Panc1 (cell line): Measurements from ENCODE around the gene KDR. TPM values are rescaled to one million over a fixed set of nuclear protein-coding genes. Genes with fewer than 3 reads are reported as not detected.

Experiments used
- ATAC-seq: fragments of 200-7000 bp; cut with Tn5 transposase; 2 replicates; pipeline ENCODE4 v1.9.1; 2020; ENCODE audit warnings: mild to moderate bottlenecking, moderate library complexity
- BruUV-seq: library from RNA; stranded (reverse); fragments of 400-500 nt; replicated peaks from 2 replicates; lab custom pipeline; 2021; lab: Mats Ljungman, UMichigan
- CTCF ChIA-PET: fragments of 300-600 bp; sonication (Branson Sonifier 250); formaldehyde crosslinking; loops from one replicate; lab custom pipeline; 2022; ENCODE audit warnings: antibody characterized with exemption; lab: Charles Lee
- POLR2A ChIA-PET: fragments of 300-600 bp; sonication (Branson Sonifier 250); formaldehyde crosslinking; loops from one replicate; lab custom pipeline; 2022; ENCODE audit warnings: antibody characterized with exemption; lab: Charles Lee
- DNase-seq: peaks from one replicate; pipeline ENCODE4 v3.0.0-alpha.2; 2010; ENCODE audit warnings: low read depth, low spot score
- H3K27ac ChIP-seq: 2 replicates; pipeline ENCODE4 v1.5.1; 2011; ENCODE audit warnings: mild to moderate bottlenecking, low read length, inconsistent platforms
- H3K27me3 ChIP-seq: fragments of 200-500 bp; sonication (Bioruptor generic); 2 replicates; pipeline ENCODE4 v1.6.0; 2014; ENCODE audit warnings: low read length, inconsistent platforms; ENCODE audit not compliant: control insufficient read depth, insufficient read depth
- H3K36me3 ChIP-seq: fragments of 200-500 bp; sonication (Bioruptor generic); 2 replicates; pipeline ENCODE4 v1.5.1; 2014; ENCODE audit warnings: inconsistent platforms, mild to moderate bottlenecking, low read length, moderate library complexity; ENCODE audit not compliant: control insufficient read depth, insufficient read depth
- H3K4me1 ChIP-seq: 2 replicates; pipeline ENCODE4 v1.5.1; 2011; ENCODE audit warnings: inconsistent platforms, mild to moderate bottlenecking, low read length, moderate library complexity; ENCODE audit not compliant: control insufficient read depth, insufficient read depth
- H3K4me3 ChIP-seq, 2 experiments: 2 replicates each; pipeline ENCODE4 v1.5.1; 2011 to 2012; ENCODE audit warnings: low read depth in 2 of 2, low read length in 2 of 2, mild to moderate bottlenecking in 2 of 2, inconsistent platforms in 1 of 2, moderate library complexity in 1 of 2
- H3K9me3 ChIP-seq: fragments of 200-500 bp; sonication (Bioruptor generic); 2 replicates; pipeline ENCODE4 v1.5.1; 2014; ENCODE audit warnings: low read depth, mild to moderate bottlenecking, inconsistent platforms, low read length, moderate library complexity; ENCODE audit not compliant: control insufficient read depth, insufficient read depth
- POLR2AphosphoS5 ChIP-seq: IDR thresholded peaks from 2 replicates; pipeline ENCODE4 v1.6.1; 2012; ENCODE audit warnings: mild to moderate bottlenecking, low read depth, low read length, moderate library complexity
- SIN3A ChIP-seq: IDR thresholded peaks from 2 replicates; pipeline ENCODE4 v1.6.1; 2012; ENCODE audit warnings: low read depth, mild to moderate bottlenecking, low read length, moderate library complexity, borderline replicate concordance; ENCODE audit not compliant: insufficient read depth
- TCF7L2 ChIP-seq: IDR thresholded peaks from 2 replicates; pipeline ENCODE4 v1.6.1; 2011; ENCODE audit warnings: mild to moderate bottlenecking, low read depth, low read length, inconsistent platforms
- in situ Hi-C: cut with HindIII; loops from 2 replicates; pipeline ENCODE4 v1.10.0; 2016; ENCODE audit warnings: low sequenced_read_pairs, low pct_unique_long_range_greater_than_20kb
- intact Hi-C: fragments of 100-400 bp; cut with micrococcal nuclease; formaldehyde crosslinking; loops from one replicate; pipeline ENCODE4 v1.10.0; 2022; ENCODE audit not compliant: unreplicated experiment
- total RNA-seq: library from RNA; stranded (reverse); gene quantifications from one replicate; pipeline ENCODE4 v1.2.1, GENCODE V29; 2021; ENCODE audit not compliant: unreplicated experiment
- TF ChIP-seq, protein P1 (sequence below): fragments of 450-650 bp; IDR thresholded peaks from 2 replicates; pipeline ENCODE4 v1.5.1; 2017; ENCODE audit warnings: mild to moderate bottlenecking
- TF ChIP-seq, protein P2 (sequence below), 2 experiments: IDR thresholded peaks; 2 replicates each; pipeline ENCODE4 v1.6.1; 2011 to 2012; ENCODE audit warnings: low read depth in 2 of 2, control low read depth in 1 of 2, low read length in 1 of 2, mild to moderate bottlenecking in 1 of 2, moderate library complexity in 1 of 2; ENCODE audit not compliant: insufficient read depth in 1 of 2

KDR gene
- total RNA-seq, 1 experiment from 2014 or later: 0.18 TPM

DNA sequence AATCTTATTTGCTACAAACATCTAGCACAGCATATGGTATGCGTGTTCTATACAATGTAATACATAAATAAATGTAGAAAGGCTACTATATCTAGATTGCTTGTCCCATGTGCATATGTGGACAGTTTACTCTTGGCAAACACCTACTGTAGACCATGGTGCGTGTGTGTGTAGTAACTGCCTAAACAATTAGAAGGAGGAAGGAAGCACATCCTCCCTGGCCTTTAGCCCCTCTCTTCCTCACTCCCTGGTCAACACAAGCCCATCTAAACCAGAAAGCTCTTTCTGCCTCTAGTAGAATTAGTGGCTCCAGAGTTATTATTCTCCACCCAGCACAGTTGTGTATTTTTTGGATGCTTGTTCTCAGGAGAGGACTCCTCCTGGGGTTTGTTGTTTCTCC, 73.9 kb downstream of the KDR start:
- no peak overlapping the region for H3K4me3 ChIP-seq
- no peaks in the 10 kb centered on the region for H3K36me3 ChIP-seq
- H3K4me1 ChIP-seq: no peaks in the 10 kb centered on the region
- BruUV-seq: no TSS peak
- TF ChIP-seq POLR2AphosphoS5 (no peak), SIN3A (no peak), TCF7L2 (no peak)
- TF ChIP-seq, protein P1, sequence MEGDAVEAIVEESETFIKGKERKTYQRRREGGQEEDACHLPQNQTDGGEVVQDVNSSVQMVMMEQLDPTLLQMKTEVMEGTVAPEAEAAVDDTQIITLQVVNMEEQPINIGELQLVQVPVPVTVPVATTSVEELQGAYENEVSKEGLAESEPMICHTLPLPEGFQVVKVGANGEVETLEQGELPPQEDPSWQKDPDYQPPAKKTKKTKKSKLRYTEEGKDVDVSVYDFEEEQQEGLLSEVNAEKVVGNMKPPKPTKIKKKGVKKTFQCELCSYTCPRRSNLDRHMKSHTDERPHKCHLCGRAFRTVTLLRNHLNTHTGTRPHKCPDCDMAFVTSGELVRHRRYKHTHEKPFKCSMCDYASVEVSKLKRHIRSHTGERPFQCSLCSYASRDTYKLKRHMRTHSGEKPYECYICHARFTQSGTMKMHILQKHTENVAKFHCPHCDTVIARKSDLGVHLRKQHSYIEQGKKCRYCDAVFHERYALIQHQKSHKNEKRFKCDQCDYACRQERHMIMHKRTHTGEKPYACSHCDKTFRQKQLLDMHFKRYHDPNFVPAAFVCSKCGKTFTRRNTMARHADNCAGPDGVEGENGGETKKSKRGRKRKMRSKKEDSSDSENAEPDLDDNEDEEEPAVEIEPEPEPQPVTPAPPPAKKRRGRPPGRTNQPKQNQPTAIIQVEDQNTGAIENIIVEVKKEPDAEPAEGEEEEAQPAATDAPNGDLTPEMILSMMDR: no peak
- TF ChIP-seq, protein P2, sequence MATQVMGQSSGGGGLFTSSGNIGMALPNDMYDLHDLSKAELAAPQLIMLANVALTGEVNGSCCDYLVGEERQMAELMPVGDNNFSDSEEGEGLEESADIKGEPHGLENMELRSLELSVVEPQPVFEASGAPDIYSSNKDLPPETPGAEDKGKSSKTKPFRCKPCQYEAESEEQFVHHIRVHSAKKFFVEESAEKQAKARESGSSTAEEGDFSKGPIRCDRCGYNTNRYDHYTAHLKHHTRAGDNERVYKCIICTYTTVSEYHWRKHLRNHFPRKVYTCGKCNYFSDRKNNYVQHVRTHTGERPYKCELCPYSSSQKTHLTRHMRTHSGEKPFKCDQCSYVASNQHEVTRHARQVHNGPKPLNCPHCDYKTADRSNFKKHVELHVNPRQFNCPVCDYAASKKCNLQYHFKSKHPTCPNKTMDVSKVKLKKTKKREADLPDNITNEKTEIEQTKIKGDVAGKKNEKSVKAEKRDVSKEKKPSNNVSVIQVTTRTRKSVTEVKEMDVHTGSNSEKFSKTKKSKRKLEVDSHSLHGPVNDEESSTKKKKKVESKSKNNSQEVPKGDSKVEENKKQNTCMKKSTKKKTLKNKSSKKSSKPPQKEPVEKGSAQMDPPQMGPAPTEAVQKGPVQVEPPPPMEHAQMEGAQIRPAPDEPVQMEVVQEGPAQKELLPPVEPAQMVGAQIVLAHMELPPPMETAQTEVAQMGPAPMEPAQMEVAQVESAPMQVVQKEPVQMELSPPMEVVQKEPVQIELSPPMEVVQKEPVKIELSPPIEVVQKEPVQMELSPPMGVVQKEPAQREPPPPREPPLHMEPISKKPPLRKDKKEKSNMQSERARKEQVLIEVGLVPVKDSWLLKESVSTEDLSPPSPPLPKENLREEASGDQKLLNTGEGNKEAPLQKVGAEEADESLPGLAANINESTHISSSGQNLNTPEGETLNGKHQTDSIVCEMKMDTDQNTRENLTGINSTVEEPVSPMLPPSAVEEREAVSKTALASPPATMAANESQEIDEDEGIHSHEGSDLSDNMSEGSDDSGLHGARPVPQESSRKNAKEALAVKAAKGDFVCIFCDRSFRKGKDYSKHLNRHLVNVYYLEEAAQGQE (IDR thresholded peaks at IDR 0.05; ENCODE audit: insufficient read depth in 1 of 2, low read depth in 2 of 2, low read length in 1 of 2): no peak
- intact Hi-C loops (no loop called here), in situ Hi-C loops (no loop called here)
- H3K27me3 ChIP-seq: no peaks in the 10 kb centered on the region
- DNase-seq: no peak
- ChIA-PET CTCF (no interaction called here), POLR2A (no interaction called here)
- no peaks in the 10 kb centered on the region for H3K9me3 ChIP-seq
- ATAC-seq: no peak
- H3K27ac ChIP-seq: no peak overlapping the region

DNA sequence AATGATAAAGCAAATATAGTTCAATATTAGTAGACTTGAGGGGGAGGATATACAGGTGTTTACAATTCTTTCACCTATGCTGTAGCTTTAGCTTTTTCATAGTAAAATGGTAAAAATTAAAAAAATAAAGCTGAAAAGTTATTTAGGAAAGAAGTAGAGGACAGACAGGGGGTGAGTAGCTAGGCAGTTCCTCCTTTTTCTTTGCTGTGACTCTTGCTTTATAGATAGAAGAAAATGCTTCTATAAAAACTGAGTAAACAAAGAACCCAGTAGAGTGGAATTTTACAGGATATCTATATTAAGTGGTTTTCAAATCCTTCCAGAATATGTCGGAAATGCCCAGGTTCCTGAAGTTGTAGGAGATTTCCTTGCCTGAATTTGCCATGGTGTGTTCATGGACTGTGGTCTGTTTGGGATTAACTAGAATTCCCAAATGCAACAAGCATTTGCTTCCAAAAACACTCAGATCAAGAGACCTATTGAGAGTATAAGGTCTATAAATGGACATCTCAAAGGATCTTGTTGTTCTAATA, 74.9 kb downstream of the KDR start:
- Histone ChIP-seq H3K4me1 (no peaks in the 10 kb centered on the region), H3K36me3 (no peaks in the 10 kb centered on the region), H3K27me3 (no peaks in the 10 kb centered on the region), H3K27ac (no peak overlapping the region), H3K9me3 (no peaks in the 10 kb centered on the region), H3K4me3 (no peak overlapping the region)
- no TSS peak for BruUV-seq
- in situ Hi-C loops: no loop called here
- ChIA-PET POLR2A (no interaction called here), CTCF (no interaction called here)
- intact Hi-C loops: no loop called here
- TF ChIP-seq, protein P2 (IDR thresholded peaks at IDR 0.05; ENCODE audit: insufficient read depth in 1 of 2, low read depth in 2 of 2, low read length in 1 of 2): no peak
- TF ChIP-seq, protein P1: no peak
- TF ChIP-seq POLR2AphosphoS5 (no peak), TCF7L2 (no peak), SIN3A (no peak)
- no peak for ATAC-seq
- no peak for DNase-seq
